HS-27A (cell line): Measurements from ENCODE around the gene FAM200C.

ENCODE experiments used
- DNase-seq: peaks from one replicate; pipeline ENCODE4 v3.0.0-alpha.2; 2012; ENCODE audit warnings: low read depth, missing footprints

Gene FAM200C

GRCh38 chr5:160419458-160420330 lies 19.8 kb upstream of the FAM200C start:
- no peak for DNase-seq

- DNase-seq: peak; percentile 66
These were observed 19.0 kb upstream of the FAM200C start, which contains the start of gene SLU7 for GRCh38 chr5:160418561-160419457. TSS of gene SLU7 (minus strand) at chr5:160419081. CDS start at chr5:160415294, 3,787 bp downstream.

GRCh38 chr5:160398806-160399205 lies 1.0 kb downstream of the FAM200C start:
- no peak for DNase-seq

- no peak for DNase-seq
These were observed 2.4 kb downstream of the FAM200C start for GRCh38 chr5:160397492-160397891.

GRCh38 chr5:160395111-160395510 lies 4.7 kb downstream of the FAM200C start:
- no peak for DNase-seq

DNA sequence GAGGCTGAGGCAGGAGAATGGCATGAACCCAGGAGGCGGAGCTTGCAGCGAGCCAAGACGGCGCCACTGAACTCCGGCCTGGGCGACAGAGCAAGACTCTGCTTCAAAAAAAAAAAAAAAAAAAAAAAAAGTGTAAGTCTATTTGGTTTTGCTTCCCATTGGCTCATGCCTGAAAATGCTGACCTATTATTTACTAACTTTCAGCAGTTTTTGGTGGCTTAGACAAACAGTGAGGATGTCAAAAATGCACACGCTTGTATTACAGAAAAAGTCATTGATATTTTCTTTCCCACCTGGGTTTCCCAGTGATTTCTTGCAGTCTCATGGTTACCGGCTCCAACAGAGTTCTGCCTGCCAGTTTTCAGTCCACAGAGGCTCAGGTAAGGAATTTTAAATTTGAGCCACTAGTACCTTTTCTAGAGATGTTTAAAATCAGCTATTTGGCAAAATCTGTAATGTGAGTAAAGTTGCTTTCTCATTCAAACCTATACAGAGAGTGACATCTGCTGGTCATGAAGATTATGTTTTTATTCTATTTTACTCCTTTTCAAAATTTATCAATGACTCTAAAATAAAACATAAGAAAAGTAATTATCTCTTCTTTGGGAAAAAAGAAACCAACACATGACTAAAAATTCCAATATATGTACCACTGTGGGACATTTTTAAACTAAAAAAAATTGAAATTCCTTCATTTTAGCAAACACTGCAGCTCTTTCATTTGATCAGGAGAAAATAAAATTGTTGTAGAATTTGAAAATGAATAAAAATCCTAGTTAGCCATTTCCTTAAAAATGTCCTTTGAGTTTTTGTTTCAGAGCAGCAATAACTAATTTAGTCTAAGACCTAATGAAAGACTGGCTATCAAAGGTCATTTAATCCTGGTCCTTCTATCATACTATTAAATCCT lies 8.8 kb downstream of the FAM200C start:
- no peak for DNase-seq

- no peak for DNase-seq
These were observed 12.4 kb downstream of the FAM200C start for GRCh38 chr5:160387445-160387844.

DNA sequence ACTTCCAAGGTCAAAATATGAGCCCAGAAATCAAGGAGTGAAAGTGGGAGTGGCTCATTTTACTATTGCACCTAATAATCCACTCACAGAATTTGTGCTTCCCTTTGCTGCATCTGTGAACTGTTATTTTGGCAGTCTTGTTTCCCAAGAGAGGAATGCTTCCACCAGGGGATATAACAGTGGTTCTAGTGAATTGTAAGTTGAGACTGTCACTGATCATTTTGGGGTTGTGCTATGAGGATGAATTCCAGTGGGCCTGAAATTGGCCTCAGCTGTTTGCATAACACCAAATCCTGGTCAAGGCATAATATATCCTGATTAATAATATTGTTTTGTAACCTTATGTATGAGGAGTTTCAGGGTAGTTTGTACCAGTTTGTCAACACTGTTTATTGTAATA lies 14.4 kb downstream of the FAM200C start:
- DNase-seq: no peak

DNA sequence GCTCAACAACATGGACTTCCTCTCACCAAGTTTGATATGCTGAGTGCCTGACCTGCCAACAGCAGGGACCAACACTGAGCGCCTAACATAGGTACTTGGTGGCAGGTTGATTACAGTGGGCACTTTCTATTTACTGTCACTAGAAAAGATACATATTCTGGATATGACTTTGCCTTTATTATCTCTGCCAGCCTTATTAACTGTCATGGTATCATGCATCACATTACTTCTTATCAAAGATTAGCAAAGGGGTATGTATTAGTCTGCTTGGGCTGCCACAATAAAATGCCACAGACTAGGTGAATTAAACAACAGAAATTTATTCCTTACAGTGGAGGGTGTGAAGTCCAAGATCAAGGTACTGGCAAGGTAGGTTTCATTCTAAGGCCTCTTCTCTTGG lies 15.2 kb downstream of the FAM200C start:
- DNase-seq: no peak

DNA sequence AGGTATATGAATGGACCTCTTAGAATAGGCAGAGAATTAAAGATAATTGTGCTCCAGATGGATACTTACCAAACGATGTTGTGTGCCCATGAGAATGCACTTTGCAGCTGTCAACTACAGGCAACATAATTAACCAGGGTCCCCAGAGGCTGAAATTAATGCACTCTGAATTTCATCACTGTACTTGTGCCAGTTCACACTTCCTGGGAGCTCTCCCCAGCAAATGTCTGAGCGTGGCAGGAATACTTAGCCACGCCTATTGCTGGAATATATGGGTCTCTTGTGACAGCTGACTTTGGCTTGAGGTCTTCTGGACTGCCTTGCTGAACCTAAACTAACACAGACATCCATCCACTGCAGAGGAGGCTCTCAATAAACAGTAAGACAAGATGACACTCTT lies 17.5 kb downstream of the FAM200C start:
- DNase-seq: no peak

GRCh38 chr5:160380041-160380440 lies 19.8 kb downstream of the FAM200C start:
- DNase-seq: no peak

- DNase-seq: no peak
These were observed 20.3 kb downstream of the FAM200C start for GRCh38 chr5:160379511-160379910.

DNA sequence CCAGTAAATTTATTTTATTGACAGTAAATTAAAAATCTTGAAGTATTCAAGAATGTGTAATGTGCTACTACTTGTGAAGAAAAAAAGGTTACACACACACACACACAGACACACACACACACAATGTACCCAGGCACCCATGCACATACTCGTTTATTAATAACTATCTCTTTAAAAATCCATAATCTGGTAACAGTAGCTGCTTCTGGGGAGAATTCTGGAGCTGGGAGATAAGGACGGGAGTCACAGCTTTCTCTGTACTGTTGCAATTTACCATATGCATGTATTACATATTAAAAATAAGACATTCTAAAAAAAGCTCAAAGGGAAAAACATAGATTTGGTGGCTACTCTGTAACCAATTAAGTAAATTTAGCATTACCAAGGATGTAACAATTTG lies 21.5 kb downstream of the FAM200C start:
- no peak for DNase-seq

DNA sequence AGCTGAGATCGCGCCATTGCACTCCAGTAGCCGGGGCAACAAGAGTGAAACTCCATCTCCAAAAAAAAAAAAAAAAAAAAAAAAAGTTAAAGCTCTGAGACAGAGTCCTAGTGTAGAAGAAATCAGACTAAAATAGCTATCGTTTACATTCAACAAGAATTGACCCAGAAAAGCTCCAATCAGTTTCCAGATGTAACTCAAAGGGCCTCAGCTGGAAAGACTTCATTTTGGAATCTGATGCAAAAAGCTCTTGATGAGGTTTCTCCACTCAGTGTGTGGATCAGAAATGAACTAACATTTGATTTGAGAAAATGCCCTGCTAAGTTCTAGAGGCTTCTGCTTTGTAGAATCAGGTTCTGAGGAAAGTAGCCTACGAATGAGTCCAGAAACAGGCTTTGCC lies 22.2 kb downstream of the FAM200C start:
- no peak for DNase-seq

GRCh38 chr5:160376416-160376815 lies 23.4 kb downstream of the FAM200C start:
- no peak for DNase-seq

- DNase-seq: no peak
These were observed 24.2 kb downstream of the FAM200C start for GRCh38 chr5:160375701-160376100.

DNA sequence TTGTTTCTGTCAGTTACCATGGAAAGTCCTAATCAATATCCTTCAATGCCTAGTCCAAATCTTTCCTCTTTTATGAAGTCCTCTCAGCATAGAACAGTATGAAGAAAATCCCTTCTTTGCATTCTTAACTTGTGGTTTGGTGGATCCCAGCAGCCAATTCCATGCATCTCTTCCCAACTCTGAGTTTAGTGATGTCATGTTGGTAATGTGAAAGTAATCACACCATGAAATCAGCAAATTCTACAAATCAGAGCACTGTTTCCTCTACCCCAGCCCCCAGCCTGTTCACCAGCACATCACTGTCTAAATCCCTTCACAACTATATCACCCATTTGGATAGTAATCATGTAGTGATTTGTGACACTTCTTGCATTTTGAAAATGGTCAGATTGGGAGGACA lies 24.7 kb downstream of the FAM200C start:
- DNase-seq: no peak

DNA sequence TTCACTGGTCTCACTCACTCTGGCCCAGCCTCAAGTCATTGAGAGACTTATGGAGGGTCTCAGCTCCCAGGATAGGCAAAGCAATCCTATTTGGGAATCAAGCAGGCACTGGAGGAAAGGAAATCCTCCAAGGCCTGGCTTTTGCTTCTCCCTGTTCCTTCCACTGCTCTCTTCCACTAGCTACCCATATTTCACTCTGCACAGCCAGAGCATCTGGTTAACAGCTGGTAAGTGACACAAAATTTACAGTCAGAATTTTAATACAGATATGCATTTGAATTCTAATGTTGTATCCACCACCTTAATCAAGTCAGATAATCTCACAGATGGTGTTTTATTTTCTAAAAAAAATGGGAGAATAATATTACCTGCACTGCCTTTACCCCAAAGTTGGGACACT lies 28.6 kb downstream of the FAM200C start:
- no peak for DNase-seq

GRCh38 chr5:160370713-160371034 lies 29.2 kb downstream of the FAM200C start:
- no peak for DNase-seq

GRCh38 chr5:160369990-160370712 lies 29.7 kb downstream of the FAM200C start, which contains the start of gene C1QTNF2:
TSS of gene C1QTNF2 (minus strand) at chr5:160370626. CDS start at chr5:160355011, 15,615 bp downstream.
- no peak for DNase-seq

DNA sequence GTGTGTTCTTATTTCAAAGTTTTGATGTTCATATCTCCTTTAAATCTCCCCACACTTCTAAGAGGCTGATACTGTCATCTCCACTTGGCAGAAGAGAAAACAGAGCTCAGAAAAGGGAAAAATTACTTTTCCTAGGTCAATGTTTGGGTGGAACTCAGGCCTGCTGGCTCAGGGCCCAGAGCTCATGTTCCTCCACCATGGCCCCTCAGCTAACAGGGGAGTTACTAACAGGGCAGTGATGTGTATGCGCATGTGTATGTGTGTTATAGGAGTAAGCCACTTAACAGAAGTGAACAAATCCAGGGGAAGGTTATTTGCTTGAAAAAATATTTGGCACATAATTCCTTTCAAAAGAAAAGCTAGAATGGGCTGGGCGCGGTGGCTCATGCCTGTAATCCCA lies 32.0 kb downstream of the FAM200C start:
- DNase-seq: no peak
